Stimulated activated CD8-positive, alpha-beta memory T cell treated with anti-CD3 and anti-CD28 coated beads, Interleukin-15, amount 100 ng/mL, for 1 hour (primary cell): ENCODE results near the gene H2BW2.
"Not testable (repeated sequence)": the region's sequence is repeated elsewhere in the genome, so short reads cannot be mapped to it uniquely, and the experiment has no call there.

Source experiments
- DNase-seq: peaks from one replicate; pipeline ENCODE4 v3.0.0-alpha.2; 2020; ENCODE audit warnings: low read depth

The H2BW2 gene

GRCh38 chrX:104039689-104040505, at the start of gene H2BW2:
Gene H2BW2, plus strand, starts transcription at chrX:104039956. Its CDS starts 39 bp downstream, at chrX:104039995.
- no peak for DNase-seq

DNA sequence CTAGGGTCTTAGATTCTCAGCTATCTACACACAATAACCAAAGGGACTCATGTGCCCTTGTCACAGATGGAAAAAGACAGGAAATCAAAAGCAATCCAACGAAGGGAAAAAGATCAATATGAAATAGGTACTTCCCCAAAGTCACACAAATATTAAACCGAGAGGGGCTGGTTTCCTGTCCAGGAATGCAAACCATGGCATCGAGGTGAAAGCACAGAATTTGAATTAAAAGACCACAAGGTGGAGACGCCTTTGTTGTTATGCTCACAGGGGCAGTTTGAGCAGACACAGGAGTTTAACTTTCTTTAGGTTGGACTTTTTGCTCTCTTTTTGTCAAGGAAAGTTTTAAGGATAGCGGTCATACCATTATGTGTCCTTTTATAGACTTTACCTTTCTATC, 40.5 kb upstream of the H2BW2 start:
- DNase-seq: no peak

GRCh38 chrX:104008831-104009230, 30.9 kb upstream of the H2BW2 start:
- DNase-seq: no peak

- DNase-seq: no peak
These were observed 26.6 kb upstream of the H2BW2 start for GRCh38 chrX:104013158-104013557.

GRCh38 chrX:104013606-104014005, 26.1 kb upstream of the H2BW2 start, which contains the start of gene H2BW1:
Gene H2BW1, minus strand, starts transcription at chrX:104013708. Its CDS starts 132 bp downstream, at chrX:104013576.
- no peak for DNase-seq

- not testable (repeated sequence) for DNase-seq
These were observed 24.2 kb upstream of the H2BW2 start for GRCh38 chrX:104015576-104015975.

- no peak for DNase-seq
These were observed 21.6 kb upstream of the H2BW2 start for GRCh38 chrX:104018126-104018525.

GRCh38 chrX:104041003-104041402, 1.2 kb downstream of the H2BW2 start:
- DNase-seq: no peak

DNA sequence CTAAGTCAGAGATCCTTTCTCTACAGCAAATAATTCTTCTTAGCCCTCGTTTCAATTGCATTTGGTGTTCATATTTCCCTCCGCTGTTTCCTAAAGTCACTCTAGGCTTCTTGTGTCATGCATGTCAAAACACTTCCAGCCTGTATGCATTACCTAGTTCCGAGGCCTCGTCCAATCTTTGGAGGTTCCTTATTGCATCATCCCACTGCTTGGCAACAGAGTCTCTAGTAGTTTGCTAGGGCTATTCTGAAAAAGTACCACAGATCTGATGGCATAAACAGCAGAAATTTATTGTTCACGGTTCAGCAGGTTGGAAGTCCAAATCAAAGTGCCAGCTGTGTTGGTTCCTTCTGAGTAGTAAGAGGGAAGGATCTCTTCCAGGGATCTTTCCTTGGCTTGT, 5.9 kb downstream of the H2BW2 start:
- DNase-seq: no peak

GRCh38 chrX:104047171-104047570, 7.4 kb downstream of the H2BW2 start:
- DNase-seq: no peak

DNA sequence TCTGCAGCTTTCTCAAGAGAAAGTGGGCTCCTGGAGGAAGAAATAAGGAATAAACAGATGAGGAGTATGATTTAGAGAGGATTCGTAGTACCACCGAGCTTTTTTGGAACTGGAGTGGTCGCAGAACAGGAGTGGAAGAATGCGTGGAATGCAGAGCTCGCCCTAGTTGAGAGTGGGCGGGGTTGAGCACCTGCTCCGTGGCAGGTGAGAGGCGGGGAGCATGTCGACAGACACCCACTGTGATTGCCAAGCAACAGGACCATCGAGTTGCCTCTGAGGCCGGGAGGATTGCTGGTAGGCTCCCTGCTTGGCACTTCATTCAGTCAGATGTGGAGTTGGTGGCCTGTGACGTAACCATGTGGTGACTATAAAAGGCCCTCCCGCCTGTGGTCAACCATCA, 15.2 kb downstream of the H2BW2 start:
- not testable (repeated sequence) for DNase-seq

- not testable (repeated sequence) for DNase-seq
These were observed 22.9 kb downstream of the H2BW2 start for GRCh38 chrX:104062636-104063035.

GRCh38 chrX:104075778-104076445, 36.2 kb downstream of the H2BW2 start, which contains the start of gene TMSB15C:
Gene TMSB15C, minus strand, starts transcription at chrX:104076236.
- DNase-seq: not testable (repeated sequence)

DNA sequence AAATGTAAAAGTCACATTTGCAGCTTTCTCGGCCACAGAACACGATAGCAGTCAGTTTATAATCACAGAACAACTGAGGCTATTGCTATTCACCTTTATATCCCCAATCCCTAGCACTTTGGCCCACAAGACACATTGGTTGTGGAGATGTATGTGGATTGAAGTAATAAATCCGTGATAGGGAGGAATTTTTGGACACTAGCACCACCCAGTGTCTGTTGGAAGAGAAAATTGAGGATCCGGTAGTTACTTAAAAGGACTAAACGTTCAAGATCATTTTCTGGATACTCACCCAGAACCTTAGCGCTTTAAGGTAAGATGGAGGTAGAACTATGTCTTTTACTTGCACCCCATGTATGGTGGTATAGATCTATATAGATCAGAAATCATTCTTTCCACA, 38.1 kb downstream of the H2BW2 start:
- DNase-seq: not testable (repeated sequence)

- no peak for DNase-seq
These were observed 44.3 kb downstream of the H2BW2 start for GRCh38 chrX:104084063-104084462.

GRCh38 chrX:104084534-104085277, 45.0 kb downstream of the H2BW2 start:
- DNase-seq: no peak

GRCh38 chrX:104085477-104085876, 45.7 kb downstream of the H2BW2 start:
- DNase-seq: no peak

DNA sequence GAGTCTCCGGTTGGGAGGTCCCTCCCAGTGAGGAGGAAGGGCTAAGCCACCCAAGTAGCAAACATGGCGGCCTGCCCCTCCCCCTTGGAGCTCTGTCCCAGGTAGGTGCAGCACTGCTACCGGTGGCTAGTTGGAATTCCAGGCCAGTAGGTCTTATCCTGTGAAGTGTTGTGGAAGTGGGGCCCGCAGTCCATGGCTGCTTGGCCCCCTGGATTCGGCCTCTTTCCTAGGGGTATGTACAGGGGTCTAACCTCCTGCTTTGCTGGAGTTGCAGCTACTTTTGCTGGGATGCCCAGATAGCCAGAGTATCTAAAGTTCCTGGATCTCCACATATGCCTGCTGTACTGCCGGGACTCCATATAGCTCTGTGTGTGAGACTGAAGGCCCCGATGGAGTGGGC, 46.2 kb downstream of the H2BW2 start:
- no peak for DNase-seq
